SK-N-MC (cell line): ENCODE results near the gene AK8.

Source experiments
- EZH2 ChIP-seq: fragments of 200-600 bp; sonication (generic); IDR thresholded peaks from one replicate; pipeline ENCODE4 v1.6.1; 2017; ENCODE audit warnings: antibody characterized with exemption
- FOXP2 ChIP-seq: optimal IDR thresholded peaks from 2 replicates; pipeline ENCODE3; 2011; ENCODE audit warnings: mild to moderate bottlenecking, moderate library complexity; ENCODE audit not compliant: insufficient read depth; ENCODE audit errors: extremely low read length, control extremely low read depth
- POLR2AphosphoS5 ChIP-seq: IDR thresholded peaks from 2 replicates; pipeline ENCODE4 v1.6.1; 2012; ENCODE audit warnings: mild to moderate bottlenecking, low read depth, low read length, borderline replicate concordance

DNA sequence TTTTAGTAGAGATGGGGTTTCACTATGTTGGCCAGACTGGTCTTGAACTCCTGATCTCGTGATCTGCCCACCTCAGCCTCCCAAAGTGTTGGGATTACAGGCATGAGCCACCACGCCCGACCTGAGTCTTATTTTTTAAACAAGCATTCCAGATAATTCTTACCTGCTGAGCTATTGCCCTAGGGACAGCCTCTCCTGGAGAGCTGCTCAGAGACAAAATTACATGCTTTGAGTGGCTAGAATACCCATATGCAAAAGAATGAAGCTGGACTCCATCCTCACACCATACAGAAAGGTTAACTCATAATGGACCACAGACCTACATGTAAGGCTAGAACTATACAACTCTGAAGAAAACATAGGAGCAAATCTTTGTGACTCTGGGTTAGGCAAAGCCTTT, 166.2 kb downstream of the AK8 start:
- TF ChIP-seq EZH2, result no peak
- TF ChIP-seq POLR2AphosphoS5, result no peak
- no peak for TF ChIP-seq FOXP2
